ENCODE measurements around the gene EPS8L2. TPM values are rescaled to one million over a fixed set of nuclear protein-coding genes. Genes with fewer than 3 reads are reported as not detected.

EPS8L2 gene
- 10 to 100 TPM; 11.2 to 54.5 (median 29.2) TPM for polyA plus RNA-seq

GRCh38 chr11:705646-706438 is at the start of gene EPS8L2:
TSS of gene EPS8L2 (plus strand) at chr11:706231. CDS start at chr11:709408, 3,177 bp downstream.
- WGBS, 3 donors: 6 to 9% (median 8%) methylated on average over 24 to 90 of the region's 90 CpGs
- no peak within 1 kb of the TSS for H3K27ac ChIP-seq (ENCODE audit: low read depth, low read length)

DNA sequence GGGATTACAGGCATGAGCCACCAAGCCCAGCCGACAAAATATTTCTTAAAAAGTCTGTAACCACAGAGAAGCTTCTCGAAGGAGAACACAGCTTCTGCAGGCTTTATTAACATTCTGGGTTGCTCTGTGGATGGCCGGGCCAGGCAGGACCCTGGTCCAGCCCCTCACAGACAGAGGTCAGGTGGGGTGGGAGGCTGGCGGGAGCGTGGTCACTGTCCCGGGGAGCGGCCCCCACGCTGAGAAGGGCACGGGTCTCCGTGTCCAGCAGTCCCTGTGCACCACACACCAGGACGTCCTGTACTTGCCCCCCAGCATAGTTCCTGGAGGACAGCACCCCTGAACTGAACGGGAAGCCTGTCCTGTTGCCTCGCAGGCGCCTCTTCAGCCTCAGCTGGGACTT is 49.6 kb upstream of the EPS8L2 start:
- 90 to 95% (median 93%) methylated on average over 14 of the region's 14 CpGs for WGBS, 3 donors
- H3K27ac ChIP-seq (ENCODE audit: low read depth, low read length): no peak overlapping the region

DNA sequence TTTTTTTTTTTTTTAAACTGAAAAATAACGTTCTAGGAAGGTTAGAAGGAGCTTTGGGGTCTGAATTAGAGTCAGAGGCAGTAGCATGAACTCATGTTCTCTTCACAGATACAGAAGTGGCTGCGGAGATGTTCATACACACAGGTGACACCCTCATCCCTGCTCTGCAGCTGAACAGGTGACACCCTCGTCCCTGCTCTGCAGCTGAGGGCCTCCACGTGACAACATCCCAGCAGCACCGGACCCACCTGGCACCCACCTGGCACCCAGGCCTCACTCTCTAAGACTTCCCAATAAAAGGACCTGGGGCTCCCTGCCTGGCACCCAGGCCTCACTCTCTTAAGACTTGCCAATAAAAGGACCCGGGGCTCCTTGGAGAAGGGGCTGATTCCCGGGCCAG is 49.2 kb upstream of the EPS8L2 start:
- WGBS, 3 donors: 89 to 91% (median 90%) methylated on average over 7 of the region's 7 CpGs
- H3K27ac ChIP-seq (ENCODE audit: low read depth, low read length): no peak overlapping the region

- no peak overlapping the region for H3K27ac ChIP-seq (ENCODE audit: low read depth, low read length)
- WGBS, 3 donors: 66 to 91% (median 89%) methylated on average over 14 of the region's 14 CpGs
Observed at GRCh38 chr11:657691-658126, 48.3 kb upstream of the EPS8L2 start.

- WGBS, 3 donors: 90 to 94% (median 91%) methylated on average over 16 of the region's 16 CpGs
- H3K27ac ChIP-seq (ENCODE audit: low read depth, low read length): no peak overlapping the region
Observed at GRCh38 chr11:659532-660085, 46.4 kb upstream of the EPS8L2 start.

DNA sequence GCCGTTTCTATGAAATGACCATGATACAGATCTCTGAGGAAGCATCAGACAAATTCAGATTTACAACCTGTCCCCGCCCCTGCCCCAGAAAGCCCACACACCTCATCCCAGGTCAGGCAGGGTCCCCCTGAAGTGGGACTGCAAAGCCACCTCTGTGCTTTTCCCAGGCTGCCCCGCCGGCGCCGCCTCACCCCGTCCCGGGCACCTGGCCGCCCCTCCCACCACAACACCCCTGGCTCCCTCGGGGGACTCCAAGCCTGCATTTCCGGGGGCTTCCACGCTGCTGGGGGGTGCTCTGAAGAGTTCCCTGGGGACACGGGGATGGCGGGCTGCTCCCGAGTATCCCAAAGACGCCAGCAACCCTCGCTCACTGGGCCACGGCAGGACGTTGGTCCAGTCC is 45.8 kb upstream of the EPS8L2 start:
- no peak overlapping the region for H3K27ac ChIP-seq (ENCODE audit: low read depth, low read length)
- 87 to 91% (median 91%) methylated on average over 18 to 19 of the region's 19 CpGs for WGBS, 3 donors

- H3K27ac ChIP-seq (ENCODE audit: low read depth, low read length): no peak overlapping the region
- 88 to 93% (median 90%) methylated on average over 19 of the region's 19 CpGs for WGBS, 3 donors
Observed at GRCh38 chr11:660681-661444, 45.2 kb upstream of the EPS8L2 start.

- WGBS, 3 donors: 54 to 59% (median 55%) methylated on average over 15 of the region's 15 CpGs
- no peak overlapping the region for H3K27ac ChIP-seq (ENCODE audit: low read depth, low read length)
Observed at GRCh38 chr11:662689-663274, 43.2 kb upstream of the EPS8L2 start.

GRCh38 chr11:665062-665703 is 40.8 kb upstream of the EPS8L2 start:
- WGBS, 3 donors: 77 to 85% (median 79%) methylated on average over 13 to 15 of the region's 15 CpGs
- H3K27ac ChIP-seq (ENCODE audit: low read depth, low read length): no peak overlapping the region

- H3K27ac ChIP-seq (ENCODE audit: low read depth, low read length): no peak overlapping the region
- WGBS, 3 donors: 62 to 80% (median 62%) methylated on average over 11 of the region's 11 CpGs
Observed at GRCh38 chr11:665704-666281, 40.2 kb upstream of the EPS8L2 start.

- H3K27ac ChIP-seq (ENCODE audit: low read depth, low read length): no peak overlapping the region
- WGBS, 3 donors: 90 to 95% (median 94%) methylated on average over 8 of the region's 8 CpGs
Observed at GRCh38 chr11:673866-674265, 32.2 kb upstream of the EPS8L2 start.

GRCh38 chr11:674406-674805 is 31.6 kb upstream of the EPS8L2 start:
- no peak overlapping the region for H3K27ac ChIP-seq (ENCODE audit: low read depth, low read length)
- WGBS, 3 donors: 89 to 92% (median 91%) methylated on average over 17 of the region's 17 CpGs

GRCh38 chr11:678297-678696 is 27.7 kb upstream of the EPS8L2 start:
- H3K27ac ChIP-seq (ENCODE audit: low read depth, low read length): no peak overlapping the region
- 89 to 97% (median 95%) methylated on average over 3 of the region's 3 CpGs for WGBS, 3 donors

- H3K27ac ChIP-seq (ENCODE audit: low read depth, low read length): no peak overlapping the region
- 93 to 97% (median 96%) methylated on average over 36 of the region's 36 CpGs for WGBS, 3 donors
Observed at GRCh38 chr11:679271-680207, 26.5 kb upstream of the EPS8L2 start.

GRCh38 chr11:680476-680875 is 25.6 kb upstream of the EPS8L2 start:
- WGBS, 3 donors: 79 to 84% (median 83%) methylated on average over 19 of the region's 19 CpGs
- H3K27ac ChIP-seq (ENCODE audit: low read depth, low read length): no peak overlapping the region

DNA sequence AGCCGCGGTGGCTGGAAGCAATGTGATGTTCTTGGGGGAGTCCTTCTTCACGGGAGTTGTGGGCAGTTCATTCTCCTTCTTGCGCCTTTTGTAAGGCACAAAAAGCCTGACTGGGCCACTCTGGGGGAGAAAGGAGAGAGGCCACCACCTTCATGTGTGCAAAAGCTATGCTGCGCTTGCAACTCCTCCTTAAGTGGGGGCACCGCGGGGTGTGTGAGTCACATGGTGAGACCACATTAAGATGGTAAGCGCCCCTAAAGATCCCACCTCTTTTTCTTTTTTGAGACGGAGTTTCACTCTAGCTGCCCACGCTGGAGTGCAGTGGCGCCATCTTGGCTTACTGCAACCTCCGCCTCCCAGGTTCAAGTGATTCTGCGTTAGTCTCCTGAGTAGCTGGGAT is 25.1 kb upstream of the EPS8L2 start:
- H3K27ac ChIP-seq (ENCODE audit: low read depth, low read length): no peak overlapping the region
- 89 to 94% (median 94%) methylated on average over 13 of the region's 13 CpGs for WGBS, 3 donors
